ENCODE data around the gene NAA35. TPM values are rescaled to one million over a fixed set of nuclear protein-coding genes. Genes with fewer than 3 reads are reported as not detected.
A peak's percentile ranks its signal among the peaks of the same experiment; 100 is the strongest.

NAA35 gene
- total and polyA plus RNA-seq, 2 experiments from 2014 or later = 29.2 to 31.6 TPM

GRCh38 chr9:85931495-85931894 lies 9.5 kb upstream of the NAA35 start:
- Mint-ChIP-seq H3K27me3 (ENCODE audit: insufficient read depth, low read depth, poor library complexity) (no peaks in the 10 kb centered on the region), H3K9me3 (no peaks in the 10 kb centered on the region), H3K27ac (no peak overlapping the region), H3K4me1 (peaks cover 8% of the 10 kb centered on the region; the same call in 2 of the 3 replicates), H3K36me3 (ENCODE audit: low read depth) (no peaks in the 10 kb centered on the region), H3K4me3 (no peak overlapping the region)
- TF ChIP-seq CTCF (conservative IDR thresholded peaks at IDR 0.05; ENCODE audit: low read depth in 2 of 2) (no peak), ZNF114 (CRISPR knock-in tag; IDR thresholded peaks at IDR 0.05) (no peak), ETS1 (IDR thresholded peaks at IDR 0.05) (no peak), JUNB (IDR thresholded peaks at IDR 0.05; ENCODE audit: unreplicated experiment) (no peak), CREB1 (CRISPR knock-in tag; IDR thresholded peaks at IDR 0.05; ENCODE audit: low read depth) (no peak), ZNF331 (CRISPR knock-in tag; IDR thresholded peaks at IDR 0.05; ENCODE audit: low read depth) (no peak), ZNF462 (CRISPR knock-in tag; IDR thresholded peaks at IDR 0.05) (no peak), STAT1 (IDR thresholded peaks at IDR 0.05; ENCODE audit: unreplicated experiment) (no peak), REST (IDR thresholded peaks at IDR 0.05; ENCODE audit: unreplicated experiment) (no peak), EZH2phosphoT487 (IDR thresholded peaks at IDR 0.05; ENCODE audit: unreplicated experiment) (no peak), NANOG (IDR thresholded peaks at IDR 0.05; ENCODE audit: borderline replicate concordance) (no peak), EZH2 (IDR thresholded peaks at IDR 0.05; ENCODE audit: low read depth, unreplicated experiment) (no peak), POLR2AphosphoS5 (IDR thresholded peaks at IDR 0.05; ENCODE audit: low read depth) (no peak)
- H3K9me2 ChIP-seq (ENCODE audit: insufficient read depth) = no peaks in the 10 kb centered on the region
- H3K27ac ChIP-seq (ENCODE audit: low read depth) = no peak overlapping the region
- H3K4me3 ChIP-seq = no peak overlapping the region
- 0 out of 2 replicates have a peak, but pooled peaks cover 5% of the 10 kb centered on the region for H3F3A ChIP-seq (replicated peaks; ENCODE audit: low read depth)
- no peaks in the 10 kb centered on the region for H3K36me3 ChIP-seq (ENCODE audit: insufficient read depth)
- H3K79me2 ChIP-seq (replicated peaks; ENCODE audit: insufficient read depth) = no peaks in the 10 kb centered on the region
- no peaks in the 10 kb centered on the region for H3K27me3 ChIP-seq (ENCODE audit: insufficient read depth)
- H2AFZ ChIP-seq = peak overlapping the region; percentile 63
- no peaks in the 10 kb centered on the region for H4K20me1 ChIP-seq (replicated peaks; ENCODE audit: insufficient read depth)
- H3K4me2 ChIP-seq = no peak overlapping the region
- DNase-seq (ENCODE audit: low spot score) (no peak), ATAC-seq (no peak)
- H3K4me1 ChIP-seq (ENCODE audit: insufficient read depth) = no peaks in the 10 kb centered on the region

Measured in GM23338 (cell line).